Transverse colon (tissue), 4 donors: ENCODE results near the gene THAP5.

ENCODE experiments used
- CTCF ChIP-seq, 5 experiments: fragments of 200-600 bp in 3 of 5; fragments of 450-650 bp in 2 of 5; sonication (generic) in 3 of 5; IDR thresholded peaks; 1 replicate in 2 of 5; 2 replicates in 3 of 5; pipeline ENCODE4 v1.5.1; 2016 to 2017; ENCODE audit warnings: antibody characterized with exemption in 5 of 5, inconsistent platforms in 3 of 5, mild to moderate bottlenecking in 2 of 5, moderate library complexity in 1 of 5
- EP300 ChIP-seq: sonication (generic); formaldehyde crosslinking; IDR thresholded peaks from one replicate; pipeline ENCODE4 v1.6.1; 2017; ENCODE audit warnings: antibody characterized with exemption, low read depth
- POLR2A ChIP-seq: fragments of 450-650 bp; IDR thresholded peaks from one replicate; pipeline ENCODE4 v1.6.1; 2016; ENCODE audit warnings: antibody characterized with exemption, mild to moderate bottlenecking, moderate library complexity
- POLR2AphosphoS5 ChIP-seq, 3 donors: sonication (generic); formaldehyde crosslinking; IDR thresholded peaks; one replicate each; pipeline ENCODE4 v1.6.1; 2016; ENCODE audit warnings: antibody characterized with exemption in 3 of 3

GRCh38 chr7:108570146-108570755, 745 bp upstream of the THAP5 start:
- peak; percentile 12 for TF ChIP-seq POLR2A
- no peak for TF ChIP-seq CTCF (IDR thresholded peaks at IDR 0.05)
- TF ChIP-seq POLR2AphosphoS5 (IDR thresholded peaks at IDR 0.05) = peak in 2 of 3 donors; percentile 61 to 74
- TF ChIP-seq EP300 = no peak
